GM12878 (cell line): ENCODE data around the gene CTNNA3.

ENCODE experiments used
- CTCF ChIP-seq, 3 experiments: IDR thresholded peaks in 2 of 3; conservative IDR thresholded peaks in 1 of 3; 2 replicates each; pipeline ENCODE4 v1.5.1; 2011; ENCODE audit warnings: low read depth in 3 of 3, low read length in 3 of 3, mild to moderate bottlenecking in 3 of 3, control low read depth in 2 of 3, moderate library complexity in 2 of 3, inconsistent platforms in 1 of 3, mixed read lengths in 1 of 3; ENCODE audit not compliant: control insufficient read depth in 2 of 3, insufficient read depth in 1 of 3; ENCODE audit errors: extremely low read depth in 1 of 3
- FOXK2 ChIP-seq: fragments of 450-650 bp; IDR thresholded peaks from 2 replicates; pipeline ENCODE4 v1.6.1; 2017; ENCODE audit warnings: mild to moderate bottlenecking, moderate library complexity
- POLR2A ChIP-seq: IDR thresholded peaks from 2 replicates; pipeline ENCODE4 v1.6.1; 2011; ENCODE audit warnings: low read depth, mild to moderate bottlenecking, low read length
- POLR2AphosphoS5 ChIP-seq: IDR thresholded peaks from 2 replicates; pipeline ENCODE4 v1.6.1; 2011; ENCODE audit warnings: mild to moderate bottlenecking, low read length, inconsistent platforms
- PRDM15 ChIP-seq: fragments of 450-650 bp; formaldehyde crosslinking; IDR thresholded peaks from 2 replicates; pipeline ENCODE4 v1.4.0; 2020; ENCODE audit warnings: mild to moderate bottlenecking, moderate library complexity

- TF ChIP-seq POLR2AphosphoS5, result no peak
- no peak for TF ChIP-seq PRDM15
- TF ChIP-seq CTCF (IDR thresholded peaks at IDR 0.05 in 2 of 3, conservative IDR thresholded peaks at IDR 0.05 in 1 of 3; ENCODE audit: control insufficient read depth in 2 of 3, extremely low read depth in 1 of 3, insufficient read depth in 1 of 3, low read depth in 3 of 3, low read length in 3 of 3), result no peak
- no peak for TF ChIP-seq POLR2A
- no peak for TF ChIP-seq FOXK2
Measured at GRCh38 chr10:66586897-66587679, 1108.9 kb downstream of the CTNNA3 start.
